Heart left ventricle (tissue), 13 donors: ENCODE measurements around the gene MYO1C.

Experiments used
- CTCF ChIP-seq, 12 donors: fragments of 200-600 bp; sonication (generic) in 4 of 12; IDR thresholded peaks; one replicate each; pipeline versions ENCODE4 v1.5.0 to v1.8.0; 2018 to 2022; ENCODE audit warnings: antibody characterized with exemption in 12 of 12, mild to moderate bottlenecking in 5 of 12
- POLR2A ChIP-seq, 2 donors: fragments of 450-650 bp; IDR thresholded peaks; one replicate each; pipeline ENCODE4 v1.6.1; 2017; ENCODE audit warnings: antibody characterized with exemption in 2 of 2, mild to moderate bottlenecking in 2 of 2, moderate library complexity in 2 of 2
- donor health status: ischemic (EF 13 %, LVEDD 7.1; RV severe dilation, severe dysfunction).
- donor health status: DM: no; HTN: yes; CAD: no.
- donor health status: DM: no; HTN: no; CAD: no.
- donor health status: ischemic (EF 25% LVEDD 6.9; RV normal size, moderate dysfunction).
- donor health status: ischemic (EF 25% LVEDD 5.7; RV mildly dilated, moderate dysfunction).
- donor health status: ischemic (EF 35%, LVEDD 5.7; RV mildly dilated, moderate dysfunction).
- donor health status: nonischemic (EF 11% LVEDD 7.7; RV severe dilation, severe dysfunction).
- donor health status: DM: yes; HTN: yes; CAD: no.
- donor health status: PGD.
- donor health status: ischemic (EF 29% LVEDD 5.4; RV normal size, mild dysfunction).
- donor health status: nonischemic (EF 23%, LVEDD 6.1; RV moderate dilation, normal function).

DNA sequence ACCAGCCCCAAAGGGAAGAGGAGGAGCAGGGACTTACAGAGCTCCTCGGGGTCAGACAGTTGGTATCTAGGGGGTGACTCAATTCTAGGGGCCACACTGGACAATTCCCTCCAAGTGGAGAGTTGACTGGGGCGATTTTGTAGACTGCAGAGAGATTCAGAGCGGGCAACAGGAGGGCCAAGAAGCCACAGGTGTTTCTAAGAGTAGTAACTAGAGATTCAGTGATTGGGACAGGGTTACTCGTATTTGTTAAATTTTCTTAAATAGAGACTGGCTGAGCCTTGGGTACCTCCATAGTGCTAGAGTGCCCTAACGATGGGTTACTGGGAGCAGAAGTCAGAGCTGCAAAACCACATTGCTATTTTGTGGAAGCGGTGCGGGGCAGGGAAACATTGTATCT, 27.2 kb upstream of the MYO1C start:
- TF ChIP-seq CTCF (IDR thresholded peaks at IDR 0.05) (no peak), POLR2A (IDR thresholded peaks at IDR 0.05) (no peak)
